H9 (cell line): ENCODE measurements around the gene UQCC3. TPM values are rescaled to one million over a fixed set of nuclear protein-coding genes. Genes with fewer than 3 reads are reported as not detected.
"Not testable (repeated sequence)": the region's sequence is repeated elsewhere in the genome, so short reads cannot be mapped to it uniquely, and the experiment has no call there.

Experiments used
- DNase-seq: peaks from one replicate; pipeline ENCODE4 v3.0.0-alpha.2; 2017
- H2AFZ ChIP-seq: one replicate; pipeline ENCODE4 v1.6.1; 2013; ENCODE audit warnings: mild to moderate bottlenecking, low read length, control low read depth, moderate library complexity
- H2AK5ac ChIP-seq: 2 replicates; pipeline ENCODE4 v1.6.1; 2013; ENCODE audit warnings: low read length, control low read depth, mixed read lengths; ENCODE audit not compliant: insufficient read length
- H2BK120ac ChIP-seq: one replicate; pipeline ENCODE4 v1.6.1; 2013; ENCODE audit warnings: low read depth, mild to moderate bottlenecking, low read length, control low read depth, inconsistent platforms; ENCODE audit not compliant: poor library complexity, severe bottlenecking
- H2BK12ac ChIP-seq: 2 replicates; pipeline ENCODE4 v1.6.1; 2013; ENCODE audit warnings: low read length, control low read depth, mixed read lengths, low read depth; ENCODE audit not compliant: insufficient read length
- H2BK15ac ChIP-seq: 2 replicates; pipeline ENCODE4 v1.6.1; 2013; ENCODE audit warnings: low read depth, low read length, control low read depth
- H2BK20ac ChIP-seq: one replicate; pipeline ENCODE4 v1.6.1; 2013; ENCODE audit warnings: low read depth, mild to moderate bottlenecking, low read length, control low read depth, inconsistent platforms; ENCODE audit not compliant: poor library complexity, severe bottlenecking
- H2BK5ac ChIP-seq: 2 replicates; pipeline ENCODE4 v1.6.1; 2013; ENCODE audit warnings: low read length, control low read depth, mixed read lengths; ENCODE audit not compliant: insufficient read length
- H3K14ac ChIP-seq: 2 replicates; pipeline ENCODE4 v1.6.1; 2013; ENCODE audit warnings: low read length, control low read depth; ENCODE audit not compliant: insufficient read depth
- H3K18ac ChIP-seq: 2 replicates; pipeline ENCODE4 v1.6.1; 2013; ENCODE audit warnings: low read depth, mild to moderate bottlenecking, mixed read lengths, low read length, control low read depth; ENCODE audit not compliant: insufficient read length
- H3K23ac ChIP-seq: 2 replicates; pipeline ENCODE4 v1.6.1; 2013; ENCODE audit warnings: low read length, control low read depth, mixed read lengths, low read depth; ENCODE audit not compliant: insufficient read length
- H3K23me2 ChIP-seq: 2 replicates; pipeline ENCODE4 v1.6.1; 2013; ENCODE audit warnings: low read depth, mild to moderate bottlenecking, mixed read lengths, low read length, control low read depth; ENCODE audit not compliant: insufficient read length, poor library complexity, severe bottlenecking
- H3K27ac ChIP-seq: 2 replicates; pipeline ENCODE4 v1.5.1; 2013; ENCODE audit warnings: low read length, control low read depth, mixed read lengths, low read depth; ENCODE audit not compliant: insufficient read length
- H3K27me3 ChIP-seq: 2 replicates; pipeline ENCODE4 v1.6.1; 2013; ENCODE audit warnings: low read length, control low read depth, inconsistent platforms; ENCODE audit not compliant: insufficient read depth
- H3K4ac ChIP-seq: 2 replicates; pipeline ENCODE4 v1.6.1; 2013; ENCODE audit warnings: low read depth, mild to moderate bottlenecking, control low read depth, inconsistent platforms, low read length, moderate library complexity
- H3K4me1 ChIP-seq: 2 replicates; pipeline ENCODE4 v1.6.1; 2013; ENCODE audit warnings: low read length, control low read depth, inconsistent platforms; ENCODE audit not compliant: insufficient read depth
- H3K4me2 ChIP-seq: 2 replicates; pipeline ENCODE4 v1.6.1; 2013; ENCODE audit warnings: low read length, control low read depth, mixed read lengths; ENCODE audit not compliant: insufficient read length, insufficient read depth
- H3K56ac ChIP-seq: 2 replicates; pipeline ENCODE4 v1.6.1; 2013; ENCODE audit warnings: low read depth, mild to moderate bottlenecking, mixed read lengths, low read length, control low read depth; ENCODE audit not compliant: insufficient read length
- H3K79me1 ChIP-seq: 2 replicates; pipeline ENCODE4 v1.6.1; 2013; ENCODE audit warnings: low read depth, mild to moderate bottlenecking, moderate library complexity, low read length, control low read depth, inconsistent platforms; ENCODE audit not compliant: insufficient read depth, poor library complexity, severe bottlenecking
- H3K79me2 ChIP-seq: 2 replicates; pipeline ENCODE4 v1.6.1; 2013; ENCODE audit warnings: low read length, control low read depth, inconsistent platforms; ENCODE audit not compliant: insufficient read depth
- H3K9ac ChIP-seq: 2 replicates; pipeline ENCODE4 v1.6.1; 2013; ENCODE audit warnings: low read length, control low read depth, mixed read lengths; ENCODE audit not compliant: insufficient read length; ENCODE audit errors: extremely low read depth
- H3K9me3 ChIP-seq: one replicate; pipeline ENCODE4 v1.6.1; 2013; ENCODE audit warnings: low read depth, low read length, inconsistent platforms; ENCODE audit not compliant: control insufficient read depth
- H3T11ph ChIP-seq: one replicate; pipeline ENCODE4 v1.6.1; 2013; ENCODE audit warnings: mild to moderate bottlenecking, low read length, control low read depth, inconsistent platforms
- H4K20me1 ChIP-seq: one replicate; pipeline ENCODE4 v1.6.1; 2013; ENCODE audit not compliant: control insufficient read depth, insufficient read length, insufficient read depth
- H4K5ac ChIP-seq: 2 replicates; pipeline ENCODE4 v1.6.1; 2013; ENCODE audit warnings: low read depth, mild to moderate bottlenecking, mixed read lengths, low read length, control low read depth; ENCODE audit not compliant: insufficient read length
- H4K8ac ChIP-seq: replicated peaks from 2 replicates; pipeline ENCODE4 v1.6.1; 2013; ENCODE audit warnings: low read length, control low read depth, mixed read lengths, low read depth; ENCODE audit not compliant: insufficient read length
- H4K91ac ChIP-seq: 2 replicates; pipeline ENCODE4 v1.6.1; 2013; ENCODE audit warnings: low read depth, mild to moderate bottlenecking, moderate library complexity, mixed read lengths, low read length, control low read depth; ENCODE audit not compliant: insufficient read length
- H3K27ac Mint-ChIP-seq, 3 experiments: 2 replicates in 2 of 3; 3 replicates in 1 of 3; pipeline ENCODE4 v1.8.0; 2020 to 2021; ENCODE audit warnings: mixed read lengths in 3 of 3, mild to moderate bottlenecking in 1 of 3, moderate library complexity in 1 of 3
- H3K27me3 Mint-ChIP-seq: 2 replicates; pipeline ENCODE4 v1.8.0; 2021; ENCODE audit warnings: low read depth, mild to moderate bottlenecking, moderate library complexity, mixed read lengths
- H3K36me3 Mint-ChIP-seq, 3 experiments: 2 replicates in 2 of 3; 3 replicates in 1 of 3; pipeline ENCODE4 v1.8.0; 2020 to 2021; ENCODE audit warnings: low read depth in 3 of 3, mixed read lengths in 3 of 3; ENCODE audit not compliant: insufficient read depth in 1 of 3
- H3K4me1 Mint-ChIP-seq, 2 experiments: 2 replicates each; pipeline ENCODE4 v1.8.0; 2020; ENCODE audit warnings: mixed read lengths in 2 of 2
- H3K4me3 Mint-ChIP-seq, 2 experiments: 2 replicates in 1 of 2; 3 replicates in 1 of 2; pipeline ENCODE4 v1.8.0; 2020 to 2021; ENCODE audit warnings: mild to moderate bottlenecking in 2 of 2, mixed read lengths in 2 of 2, moderate library complexity in 1 of 2
- H3K9me3 Mint-ChIP-seq, 2 experiments: 2 replicates in 1 of 2; 3 replicates in 1 of 2; pipeline ENCODE4 v1.8.0; 2020; ENCODE audit warnings: mild to moderate bottlenecking in 2 of 2, mixed read lengths in 2 of 2, moderate library complexity in 1 of 2
- CTCF ChIP-seq: fragments of 200-600 bp; sonication (generic); conservative IDR thresholded peaks from 3 replicates; pipeline ENCODE4 v1.8.0; 2021; ENCODE audit warnings: antibody characterized with exemption, mild to moderate bottlenecking
- WGBS: extraction: QIAGEN DNeasy Blood & Tissue Kit; methylation state at CpG from one replicate; pipeline ENCODE4 v1.1.7; 2013; ENCODE audit warnings: missing lambda C conversion rate, low lambda C conversion rate, mixed read lengths; ENCODE audit not compliant: insufficient read length; ENCODE audit errors: extremely low coverage; 5-methylcytosine and 5-hydroxymethylcytosine counted together
- total RNA-seq: library from RNA; stranded (reverse); gene quantifications from 2 replicates; pipeline ENCODE4 v1.2.1, GENCODE V29; 2021

Gene UQCC3
- total RNA-seq, 1 experiment from 2014 or later, result 11.1 TPM

- Histone ChIP-seq H3K9me3 (no peaks in the 10 kb centered on the region), H2AK5ac (no peak overlapping the region), H3K79me1 (no peaks in the 10 kb centered on the region), H3K23me2 (peaks cover 6% of the 10 kb centered on the region), H4K91ac (no peak overlapping the region), H3K4me1 (no peaks in the 10 kb centered on the region), H4K20me1 (no peaks in the 10 kb centered on the region), H3K18ac (no peak overlapping the region), H3K56ac (no peak overlapping the region), H2BK15ac (no peak overlapping the region), H3K27me3 (no peaks in the 10 kb centered on the region), H2AFZ (no peak overlapping the region), H3K27ac (no peak overlapping the region), H4K5ac (no peak overlapping the region), H3K23ac (no peak overlapping the region), H3K9ac (no peak overlapping the region), H2BK20ac (no peak overlapping the region), H2BK12ac (no peak overlapping the region), H3K4me2 (peak overlapping the region; percentile 83), H2BK120ac (no peak overlapping the region), H2BK5ac (no peak overlapping the region), H4K8ac (no peak overlapping the region), H3K14ac (no peak overlapping the region), H3K79me2 (no peaks in the 10 kb centered on the region), H3T11ph (no peak overlapping the region), H3K4ac (no peak overlapping the region)
- no peak for TF ChIP-seq CTCF
- no peak overlapping the region for H3K27ac Mint-ChIP-seq
- no peak for DNase-seq
- no CpG with 5 or more reads among the region's 2 CpGs for WGBS
- H3K9me3 Mint-ChIP-seq, result no peaks in the 10 kb centered on the region
- H3K4me3 Mint-ChIP-seq, result peak overlapping the region; percentile 92 to 99; a peak in 4 of 5 replicates
- peaks cover 24 to 31% of the 10 kb centered on the region in 2 experiments for H3K4me1 Mint-ChIP-seq
- H3K27me3 Mint-ChIP-seq, result no peaks in the 10 kb centered on the region; the same call in 1 of the 2 replicates
- peaks cover 16 to 52% (median 43%) of the 10 kb centered on the region in 3 experiments; a peak in 6 of 7 replicates for H3K36me3 Mint-ChIP-seq
Measured at GRCh38 chr11:62673196-62673525, 1.7 kb downstream of the UQCC3 start.

DNA sequence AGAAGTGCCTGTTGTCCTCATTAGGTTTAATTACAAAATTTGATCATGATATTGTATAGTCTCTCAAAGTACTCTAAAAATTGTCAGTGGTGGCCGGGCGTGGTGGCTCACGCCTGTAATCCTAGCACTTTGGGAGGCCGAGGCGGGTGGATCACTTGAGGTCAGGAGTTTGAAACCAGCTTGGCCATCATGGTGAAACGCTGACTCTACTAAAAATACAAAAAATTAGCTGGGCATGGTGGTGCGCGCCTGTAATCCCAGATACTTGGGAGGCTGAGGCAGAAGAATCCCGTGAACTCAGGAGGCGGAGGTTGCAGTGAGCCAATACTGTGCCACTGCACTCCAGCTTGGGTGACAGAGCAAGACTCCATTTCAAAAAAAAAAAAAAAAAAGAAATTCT is 3.9 kb downstream of the UQCC3 start:
- H2BK120ac ChIP-seq, result not testable (repeated sequence)

More for the DNA sequence above, 3.9 kb downstream of the UQCC3 start:
- not testable (repeated sequence) for H3K4me3 Mint-ChIP-seq, H4K8ac ChIP-seq, H3K79me2 ChIP-seq, H3K4me2 ChIP-seq, H2AK5ac ChIP-seq, H3K9me3 ChIP-seq, H2BK15ac ChIP-seq, H3K27me3 ChIP-seq, H4K91ac ChIP-seq, H3K79me1 ChIP-seq, H3K27ac Mint-ChIP-seq, H3K18ac ChIP-seq, H3K14ac ChIP-seq, H3K27me3 Mint-ChIP-seq, H4K5ac ChIP-seq, H3K4me1 ChIP-seq, H2BK12ac ChIP-seq, H3T11ph ChIP-seq, H2BK5ac ChIP-seq, H3K4ac ChIP-seq, H3K23ac ChIP-seq, H3K9me3 Mint-ChIP-seq, H3K27ac ChIP-seq, H3K9ac ChIP-seq, H2BK20ac ChIP-seq, DNase-seq, H3K56ac ChIP-seq, H4K20me1 ChIP-seq, H2AFZ ChIP-seq
- WGBS, result no CpG with 5 or more reads among the region's 10 CpGs
- peaks cover 11% of the 10 kb centered on the region for H3K23me2 ChIP-seq
- Mint-ChIP-seq H3K4me1 (peaks cover 23 to 29% of the 10 kb centered on the region in 2 experiments), H3K36me3 (peaks cover 17 to 49% (median 44%) of the 10 kb centered on the region in 3 experiments; a peak in 6 of 7 replicates)
